Ovary (tissue), 3 donors: Measurements from ENCODE around the gene GRB14.

Experiments
- CTCF ChIP-seq, 3 donors: fragments of 450-650 bp in 2 of 3; fragments of 200-600 bp in 1 of 3; IDR thresholded peaks; one replicate each; pipeline versions ENCODE4 v1.5.1 to v1.8.0; 2016 to 2022; ENCODE audit warnings: antibody characterized with exemption in 3 of 3, mild to moderate bottlenecking in 1 of 3
- POLR2A ChIP-seq: fragments of 450-650 bp; IDR thresholded peaks from one replicate; pipeline ENCODE4 v1.6.1; 2017; ENCODE audit warnings: antibody characterized with exemption, mild to moderate bottlenecking, moderate library complexity
- donor health status: DM: no; HTN: no; CAD: no.

GRCh38 chr2:164450278-164450677, 171.0 kb downstream of the GRB14 start:
- TF ChIP-seq CTCF (IDR thresholded peaks at IDR 0.05) (no peak), POLR2A (no peak)
